Smooth muscle cell (in vitro differentiated cells): ENCODE results near the gene CHD2. TPM values are rescaled to one million over a fixed set of nuclear protein-coding genes. Genes with fewer than 3 reads are reported as not detected.

ENCODE experiments used
- DNase-seq: peaks from one replicate; lab custom pipeline; 2025; ENCODE audit not compliant: unreplicated experiment; lab: John Stamatoyannopoulos, UW
- H2AFZ ChIP-seq: fragments of 200-600 bp; sonication (generic); 2 replicates; pipeline ENCODE4 v1.6.0; 2016; ENCODE audit warnings: antibody characterized with exemption, low read depth, mild to moderate bottlenecking
- H3F3A ChIP-seq: fragments of 200-600 bp; sonication (generic); 2 replicates; pipeline ENCODE4 v1.6.0; 2017; ENCODE audit warnings: antibody characterized with exemption, low read depth
- H3K27ac ChIP-seq: fragments of 200-600 bp; sonication (generic); 2 replicates; pipeline ENCODE4 v1.5.1; 2016; ENCODE audit warnings: low read depth, mild to moderate bottlenecking
- H3K27me3 ChIP-seq: fragments of 200-600 bp; sonication (generic); 2 replicates; pipeline ENCODE4 v1.6.1; 2016; ENCODE audit warnings: low read depth, mild to moderate bottlenecking
- H3K36me3 ChIP-seq: fragments of 200-600 bp; sonication (generic); 2 replicates; pipeline ENCODE4 v1.5.1; 2016; ENCODE audit warnings: low read depth
- H3K4me1 ChIP-seq: fragments of 200-600 bp; sonication (generic); 2 replicates; pipeline ENCODE4 v1.5.1; 2016; ENCODE audit warnings: low read depth
- H3K4me2 ChIP-seq: fragments of 200-600 bp; sonication (generic); 2 replicates; pipeline ENCODE4 v1.6.0; 2016; ENCODE audit warnings: mild to moderate bottlenecking
- H3K4me3 ChIP-seq: fragments of 200-600 bp; sonication (generic); 2 replicates; pipeline ENCODE4 v1.5.1; 2016; ENCODE audit warnings: mild to moderate bottlenecking
- H3K79me2 ChIP-seq: fragments of 200-600 bp; sonication (generic); 2 replicates; pipeline ENCODE4 v1.6.0; 2016; ENCODE audit warnings: low read depth, mild to moderate bottlenecking
- H3K9ac ChIP-seq: fragments of 200-600 bp; sonication (generic); 2 replicates; pipeline ENCODE4 v1.6.0; 2016; ENCODE audit warnings: low read depth
- H3K9me3 ChIP-seq: fragments of 200-600 bp; sonication (generic); replicated peaks from 2 replicates; pipeline ENCODE4 v1.5.1; 2016; ENCODE audit warnings: low read depth
- H4K20me1 ChIP-seq: fragments of 200-600 bp; sonication (generic); 2 replicates; pipeline ENCODE4 v1.6.0; 2016; ENCODE audit warnings: low read depth
- CTCF ChIP-seq: fragments of 200-600 bp; sonication (generic); IDR thresholded peaks from 2 replicates; pipeline ENCODE4 v1.5.1; 2017; ENCODE audit warnings: borderline replicate concordance, mild to moderate bottlenecking, antibody characterized with exemption; ENCODE audit not compliant: insufficient read depth, poor library complexity, severe bottlenecking
- WGBS: methylation state at CpG from one replicate; pipeline ENCODE4 v1.1.7; 2016; ENCODE audit warnings: low lambda C conversion rate; 5-methylcytosine and 5-hydroxymethylcytosine counted together
- polyA plus RNA-seq: library from polyadenylated mRNA; unstranded; fragments of >200 nt; fragmentation: Nextera tagmentation; extraction: Ambion mirVana; gene quantifications from 2 replicates; pipeline ENCODE4 v1.2.1, GENCODE V29; 2016
- total RNA-seq: library from RNA; depleted of rRNA; stranded (reverse); fragments of >200 nt; gene quantifications from 2 replicates; pipeline ENCODE4 v1.2.3, GENCODE V29; 2014

CHD2 gene
- total and polyA plus RNA-seq, 2 experiments from 2014 or later, result 64.4 to 99.2 TPM

- DNase-seq, result no peak
- TF ChIP-seq CTCF, result no peak
Observed at GRCh38 chr15:93067649-93068085, 167.5 kb downstream of the CHD2 start.

GRCh38 chr15:93068581-93069199 is 168.6 kb downstream of the CHD2 start:
- TF ChIP-seq CTCF, result no peak
- peaks cover 40% of the 10 kb centered on the region for H3K27me3 ChIP-seq
- no peaks in the 10 kb centered on the region for H3K36me3 ChIP-seq
- no peak overlapping the region for H2AFZ ChIP-seq
- WGBS, result 95% methylated on average over 6 of the region's 6 CpGs
- no peaks in the 10 kb centered on the region for H3F3A ChIP-seq
- H3K4me1 ChIP-seq, result peaks cover 50% of the 10 kb centered on the region
- no peak for DNase-seq
- no peak overlapping the region for H3K4me3 ChIP-seq
- H4K20me1 ChIP-seq, result no peaks in the 10 kb centered on the region
- H3K79me2 ChIP-seq, result no peaks in the 10 kb centered on the region
- no peak overlapping the region for H3K4me2 ChIP-seq
- no peak overlapping the region for H3K27ac ChIP-seq
- no peak overlapping the region for H3K9ac ChIP-seq
- H3K9me3 ChIP-seq, result no peaks in the 10 kb centered on the region

More at GRCh38 chr15:93067649-93068085, 167.5 kb downstream of the CHD2 start:
- H3K27ac ChIP-seq, result no peak overlapping the region
- H3K36me3 ChIP-seq, result no peaks in the 10 kb centered on the region
- no peaks in the 10 kb centered on the region for H4K20me1 ChIP-seq
- H3K9me3 ChIP-seq, result no peaks in the 10 kb centered on the region
- WGBS, result 82% methylated on average over 4 of the region's 4 CpGs
- H3F3A ChIP-seq, result no peaks in the 10 kb centered on the region
- H3K4me2 ChIP-seq, result no peak overlapping the region
- peaks cover 48% of the 10 kb centered on the region for H3K4me1 ChIP-seq
- peaks cover 43% of the 10 kb centered on the region for H3K27me3 ChIP-seq
- no peaks in the 10 kb centered on the region for H3K79me2 ChIP-seq
- no peak overlapping the region for H3K4me3 ChIP-seq
- no peak overlapping the region for H2AFZ ChIP-seq
- no peak overlapping the region for H3K9ac ChIP-seq

- H3K4me2 ChIP-seq, result no peak overlapping the region
- no peak overlapping the region for H3K4me3 ChIP-seq
- H3K27ac ChIP-seq, result no peak overlapping the region
- no peak overlapping the region for H3K9ac ChIP-seq
- H4K20me1 ChIP-seq, result no peaks in the 10 kb centered on the region
- no peak for TF ChIP-seq CTCF
- no peaks in the 10 kb centered on the region for H3F3A ChIP-seq
- no peaks in the 10 kb centered on the region for H3K79me2 ChIP-seq
- 77% methylated on average over 10 of the region's 10 CpGs for WGBS
- H2AFZ ChIP-seq, result no peak overlapping the region
- peaks cover 49% of the 10 kb centered on the region for H3K4me1 ChIP-seq
- peaks cover 46% of the 10 kb centered on the region for H3K27me3 ChIP-seq
- H3K9me3 ChIP-seq, result no peaks in the 10 kb centered on the region
- no peak for DNase-seq
- no peaks in the 10 kb centered on the region for H3K36me3 ChIP-seq
Observed at GRCh38 chr15:93070132-93070531, 170.0 kb downstream of the CHD2 start.
